GM18873 (cell line): ENCODE measurements around the gene HDAC4.

ENCODE experiments used
- ATAC-seq: cut with Tn5 transposase; IDR thresholded peaks from one replicate; pipeline ENCODE4 v1.9.1; 2021; ENCODE audit warnings: mild to moderate bottlenecking, moderate library complexity, moderate number of reproducible peaks; ENCODE audit not compliant: unreplicated experiment, low FRiP score

The HDAC4 gene

GRCh38 chr2:239198221-239198620 is 202.6 kb downstream of the HDAC4 start:
- ATAC-seq = no peak

GRCh38 chr2:239197146-239197545 is 203.7 kb downstream of the HDAC4 start:
- ATAC-seq = no peak

GRCh38 chr2:239196474-239197021 is 204.3 kb downstream of the HDAC4 start:
- ATAC-seq = no peak

GRCh38 chr2:239195992-239196391 is 204.8 kb downstream of the HDAC4 start:
- ATAC-seq = no peak

GRCh38 chr2:239195318-239195871 is 205.4 kb downstream of the HDAC4 start:
- ATAC-seq = no peak

- ATAC-seq = no peak
These were observed 206.0 kb downstream of the HDAC4 start for GRCh38 chr2:239194731-239195317.

GRCh38 chr2:239193925-239194677 is 206.7 kb downstream of the HDAC4 start:
- no peak for ATAC-seq

- ATAC-seq = no peak
These were observed 207.4 kb downstream of the HDAC4 start for GRCh38 chr2:239193401-239193811.

- ATAC-seq = no peak
These were observed 207.8 kb downstream of the HDAC4 start for GRCh38 chr2:239192975-239193374.

GRCh38 chr2:239192456-239192855 is 208.4 kb downstream of the HDAC4 start:
- ATAC-seq = no peak

GRCh38 chr2:239190921-239191885 is 209.6 kb downstream of the HDAC4 start:
- ATAC-seq = no peak

GRCh38 chr2:239190361-239190760 is 210.5 kb downstream of the HDAC4 start:
- no peak for ATAC-seq

- no peak for ATAC-seq
These were observed 211.1 kb downstream of the HDAC4 start for GRCh38 chr2:239189711-239190131.

GRCh38 chr2:239188536-239188935 is 212.3 kb downstream of the HDAC4 start:
- ATAC-seq = no peak

- no peak for ATAC-seq
These were observed 213.2 kb downstream of the HDAC4 start for GRCh38 chr2:239187464-239188253.

GRCh38 chr2:239186516-239187357 is 214.1 kb downstream of the HDAC4 start:
- ATAC-seq = no peak

GRCh38 chr2:239184968-239185903 is 215.6 kb downstream of the HDAC4 start:
- ATAC-seq = no peak

GRCh38 chr2:239184179-239184578 is 216.6 kb downstream of the HDAC4 start:
- no peak for ATAC-seq
